ENCODE data around the gene MAEA.
A peak's percentile ranks its signal among the peaks of the same experiment; 100 is the strongest.

MAEA gene
- total RNA-seq = 61.1 to 86.1 reads per million in 2 donors

- DNase-seq = peak; percentile 94
Measured at GRCh38 chr4:1289207-1290164, at the start of gene MAEA. TSS of gene MAEA (plus strand) at chr4:1289891. CDS start at chr4:1289914, 23 bp downstream.

GRCh38 chr4:1239950-1240307 is 49.8 kb upstream of the MAEA start:
- no peak for DNase-seq

GRCh38 chr4:1240721-1241465 is 48.8 kb upstream of the MAEA start:
- no peak for DNase-seq

- DNase-seq = no peak
Measured at GRCh38 chr4:1241466-1241935, 48.2 kb upstream of the MAEA start.

GRCh38 chr4:1241936-1242505 is 47.7 kb upstream of the MAEA start:
- no peak for DNase-seq

- no peak for DNase-seq
Measured at GRCh38 chr4:1242506-1243450, 46.9 kb upstream of the MAEA start.

- no peak for DNase-seq
Measured at GRCh38 chr4:1243451-1244080, 46.1 kb upstream of the MAEA start.

GRCh38 chr4:1244081-1244977 is 45.4 kb upstream of the MAEA start:
- DNase-seq = no peak

GRCh38 chr4:1244978-1245471 is 44.7 kb upstream of the MAEA start:
- no peak for DNase-seq

GRCh38 chr4:1245481-1246051 is 44.1 kb upstream of the MAEA start:
- no peak for DNase-seq

GRCh38 chr4:1246111-1246881 is 43.4 kb upstream of the MAEA start:
- DNase-seq = no peak

- DNase-seq = no peak
Measured at GRCh38 chr4:1246901-1247863, 42.5 kb upstream of the MAEA start.

GRCh38 chr4:1247864-1248244 is 41.8 kb upstream of the MAEA start:
- no peak for DNase-seq

GRCh38 chr4:1248245-1249147 is 41.2 kb upstream of the MAEA start, which contains the start of gene CTBP1:
TSS of gene CTBP1 (minus strand) at chr4:1249130. CDS start at chr4:1241331, 7,799 bp downstream.
- DNase-seq = peak; percentile 83

- peak; percentile 81 for DNase-seq
Measured at GRCh38 chr4:1249148-1249730, 40.5 kb upstream of the MAEA start.

All from activated gamma-delta T cell (primary cell).